Kidney (tissue), 14 donors: Measurements from ENCODE around the gene TOGARAM2. TPM values are rescaled to one million over a fixed set of nuclear protein-coding genes. Genes with fewer than 3 reads are reported as not detected.

Source experiments
- DNase-seq, 5 donors: peaks; one replicate each; pipeline ENCODE4 v3.0.0-alpha.2; 2013 to 2020
- FAIRE-seq: peaks from 2 replicates; lab custom pipeline; 2012; peaks lifted over from hg19 to GRCh38; lab: Jason Lieb, UNC
- H3K27ac ChIP-seq, 2 donors: one replicate each; pipeline ENCODE4 v1.7.0; 2013; ENCODE audit warnings: low read depth in 2 of 2, low read length in 2 of 2, inconsistent platforms in 1 of 2
- H3K27me3 ChIP-seq: one replicate; pipeline ENCODE4 v1.7.1; 2013; ENCODE audit warnings: low read length, inconsistent platforms; ENCODE audit not compliant: control insufficient read depth, insufficient read depth
- H3K36me3 ChIP-seq, 3 donors: one replicate each; pipeline versions ENCODE4 v1.7.0 to v1.7.1; 2013; ENCODE audit warnings: low read length in 3 of 3, control low read depth in 1 of 3, inconsistent platforms in 1 of 3; ENCODE audit not compliant: insufficient read depth in 3 of 3, control insufficient read depth in 2 of 3
- H3K4me1 ChIP-seq, 3 donors: one replicate each; pipeline versions ENCODE4 v1.7.0 to v1.7.1; 2013; ENCODE audit warnings: low read length in 3 of 3, inconsistent platforms in 1 of 3, low read depth in 1 of 3; ENCODE audit not compliant: control insufficient read depth in 2 of 3, insufficient read depth in 2 of 3
- H3K4me3 ChIP-seq, 3 donors: one replicate each; pipeline versions ENCODE4 v1.7.0 to v1.8.1; 2013; ENCODE audit warnings: low read length in 3 of 3, control low read depth in 1 of 3, inconsistent platforms in 1 of 3
- H3K9ac ChIP-seq, 3 donors: one replicate each; pipeline versions ENCODE4 v1.7.0 to v1.7.1; 2013; ENCODE audit warnings: low read length in 3 of 3, control low read depth in 1 of 3, inconsistent platforms in 1 of 3
- H3K9me3 ChIP-seq, 3 donors: one replicate each; pipeline versions ENCODE4 v1.7.0 to v1.7.1; 2013; ENCODE audit warnings: low read length in 3 of 3, control low read depth in 1 of 3, inconsistent platforms in 1 of 3; ENCODE audit not compliant: control insufficient read depth in 2 of 3, insufficient read depth in 1 of 3
- CTCF ChIP-seq: IDR thresholded peaks from 3 replicates; pipeline ENCODE4 v1.5.1; 2012; ENCODE audit warnings: mild to moderate bottlenecking, moderate library complexity, borderline replicate concordance; ENCODE audit not compliant: insufficient read depth; ENCODE audit errors: extremely low read depth
- intact Hi-C: fragments of 100-400 bp; cut with DNase I; formaldehyde crosslinking; loops from one replicate; pipeline ENCODE4 v1.11.1; 2022
- polyA plus RNA-seq: library from polyadenylated mRNA; stranded (reverse); fragments of 350-450 nt; fragmentation: Illumina TruSeq; extraction: RNeasy Lipid Tissue Mini Kit (QIAGEN cat#74804); gene quantifications from one replicate; pipeline ENCODE4 v1.2.3, GENCODE V29; 2014; ENCODE audit warnings: low read depth, low replicate concordance; ENCODE audit not compliant: insufficient read depth
- total RNA-seq: library from RNA; stranded (reverse); fragmentation: NEBNext Ultra II Directional; extraction: Animal tissue kit (Norgen Biotek cat#: 25700); gene quantifications from one replicate; pipeline ENCODE4 v1.2.1, GENCODE V29; 2021
- donor health status: control.
- donor health status: control.
- donor health status: control.
- donor health status: control.
- donor health status: control.
- donor health status: DM: yes; HTN: yes; CAD: no.
- donor health status: Normal renal cell carcinoma (clear cell type).

Gene TOGARAM2
- total and polyA plus RNA-seq, 2 donors from 2014 or later, result 0.60 to 1.4 TPM

GRCh38 chr2:28989973-28990372, 8.9 kb downstream of the TOGARAM2 start:
- no peak for TF ChIP-seq CTCF
- DNase-seq, result no peak
- intact Hi-C loops, result no loop called here
- Histone ChIP-seq H3K9ac (no peak overlapping the region), H3K4me3 (no peak overlapping the region), H3K9me3 (no peaks in the 10 kb centered on the region), H3K27me3 (no peaks in the 10 kb centered on the region), H3K36me3 (no peaks in the 10 kb centered on the region), H3K4me1 (no peaks in the 10 kb centered on the region), H3K27ac (no peak overlapping the region)
- no peak for FAIRE-seq

- TF ChIP-seq CTCF, result no peak
- no peaks in the 10 kb centered on the region for H3K36me3 ChIP-seq
- DNase-seq (no peak), FAIRE-seq (no peak)
- H3K27ac ChIP-seq, result no peak overlapping the region
- no peaks in the 10 kb centered on the region for H3K9me3 ChIP-seq
- intact Hi-C loops, result no loop called here
- H3K4me1 ChIP-seq, result no peaks in the 10 kb centered on the region
- no peak overlapping the region for H3K4me3 ChIP-seq
- no peaks in the 10 kb centered on the region for H3K27me3 ChIP-seq
- H3K9ac ChIP-seq, result no peak overlapping the region
These were observed 9.3 kb downstream of the TOGARAM2 start for GRCh38 chr2:28990445-28990844.

- Histone ChIP-seq H3K4me1 (no peaks in the 10 kb centered on the region), H3K9ac (no peak overlapping the region), H3K27me3 (no peaks in the 10 kb centered on the region), H3K27ac (no peak overlapping the region), H3K9me3 (no peaks in the 10 kb centered on the region), H3K4me3 (no peak overlapping the region), H3K36me3 (no peaks in the 10 kb centered on the region)
- peak in 1 of 5 donors; percentile 62 for DNase-seq
- no peak for TF ChIP-seq CTCF
- no peak for FAIRE-seq
- intact Hi-C loops, result no loop called here
These were observed 9.9 kb downstream of the TOGARAM2 start for GRCh38 chr2:28991021-28991420.

GRCh38 chr2:28991460-28991859, 10.4 kb downstream of the TOGARAM2 start:
- peak in 1 of 5 donors; percentile 52 for DNase-seq
- H3K4me1 ChIP-seq, result no peaks in the 10 kb centered on the region
- H3K9ac ChIP-seq, result no peak overlapping the region
- no peaks in the 10 kb centered on the region for H3K27me3 ChIP-seq
- no peak for TF ChIP-seq CTCF
- H3K27ac ChIP-seq, result no peak overlapping the region
- no peak overlapping the region for H3K4me3 ChIP-seq
- no peaks in the 10 kb centered on the region for H3K9me3 ChIP-seq
- no peaks in the 10 kb centered on the region for H3K36me3 ChIP-seq
- intact Hi-C loops, result no loop called here
- no peak for FAIRE-seq
